Measurements from ENCODE around the gene PRM1. TPM values are rescaled to one million over a fixed set of nuclear protein-coding genes. Genes with fewer than 3 reads are reported as not detected.
A peak's percentile ranks its signal among the peaks of the same experiment; 100 is the strongest.

Gene PRM1
- total RNA-seq, 1 donor, result not detected

DNA sequence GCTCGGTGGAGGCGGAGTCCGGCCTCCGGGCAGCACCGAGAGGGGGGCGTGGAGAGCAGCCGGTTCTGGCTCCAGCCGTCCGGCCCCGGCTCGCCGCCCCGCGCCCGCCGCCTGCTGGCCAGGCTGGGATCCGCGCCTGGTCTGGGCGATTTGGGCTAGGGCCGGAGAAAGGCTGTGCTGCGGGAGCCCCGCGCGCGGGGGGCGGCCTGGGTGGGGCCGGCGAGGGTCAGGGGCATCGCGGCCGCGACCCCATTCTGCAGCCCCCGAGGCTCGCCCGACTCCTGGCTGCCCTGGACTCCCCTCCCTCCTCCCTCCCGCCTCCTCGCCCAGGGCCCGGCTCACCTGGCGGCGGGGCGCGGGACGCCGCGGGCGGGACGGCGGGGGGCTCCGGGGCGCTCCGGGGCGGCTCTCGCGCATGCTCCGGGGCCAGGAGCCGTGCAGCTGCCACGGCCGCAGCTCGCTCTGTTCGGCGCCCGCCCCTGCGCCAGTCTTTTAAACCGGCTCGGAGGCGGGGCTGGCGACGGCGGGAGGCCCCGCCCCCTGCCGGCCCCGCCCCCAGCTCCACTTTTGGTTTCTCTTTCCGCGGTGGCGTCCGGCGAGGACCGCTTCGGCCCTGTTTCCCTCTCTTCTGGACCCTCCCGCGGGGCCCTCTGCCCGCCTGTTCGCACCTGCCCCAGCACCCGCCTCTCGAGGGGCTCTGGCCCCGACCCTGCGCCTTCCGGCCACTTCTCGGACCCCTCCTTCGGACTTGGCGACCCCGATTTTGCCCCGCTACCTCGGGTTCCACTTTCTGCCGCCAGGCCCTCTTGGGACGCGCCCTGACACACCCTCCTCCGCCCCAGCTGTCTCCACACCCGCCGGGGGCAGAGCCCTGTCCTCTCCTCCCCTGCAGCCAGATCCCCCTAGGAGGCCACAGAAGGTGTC lies 25.1 kb downstream of the PRM1 start, which contains the start of gene SOCS1:
Gene SOCS1 (minus strand): TSS at position 468 of the 924 bp plus-strand sequence. CDS start 726 bp downstream, outside the sequence.
- peak; percentile 82 for DNase-seq (ENCODE audit: low read depth)
- peak within 1 kb of the TSS; percentile 79 for H3K4me3 ChIP-seq (ENCODE audit: low read depth, low read length)
- TF ChIP-seq, protein P1, sequence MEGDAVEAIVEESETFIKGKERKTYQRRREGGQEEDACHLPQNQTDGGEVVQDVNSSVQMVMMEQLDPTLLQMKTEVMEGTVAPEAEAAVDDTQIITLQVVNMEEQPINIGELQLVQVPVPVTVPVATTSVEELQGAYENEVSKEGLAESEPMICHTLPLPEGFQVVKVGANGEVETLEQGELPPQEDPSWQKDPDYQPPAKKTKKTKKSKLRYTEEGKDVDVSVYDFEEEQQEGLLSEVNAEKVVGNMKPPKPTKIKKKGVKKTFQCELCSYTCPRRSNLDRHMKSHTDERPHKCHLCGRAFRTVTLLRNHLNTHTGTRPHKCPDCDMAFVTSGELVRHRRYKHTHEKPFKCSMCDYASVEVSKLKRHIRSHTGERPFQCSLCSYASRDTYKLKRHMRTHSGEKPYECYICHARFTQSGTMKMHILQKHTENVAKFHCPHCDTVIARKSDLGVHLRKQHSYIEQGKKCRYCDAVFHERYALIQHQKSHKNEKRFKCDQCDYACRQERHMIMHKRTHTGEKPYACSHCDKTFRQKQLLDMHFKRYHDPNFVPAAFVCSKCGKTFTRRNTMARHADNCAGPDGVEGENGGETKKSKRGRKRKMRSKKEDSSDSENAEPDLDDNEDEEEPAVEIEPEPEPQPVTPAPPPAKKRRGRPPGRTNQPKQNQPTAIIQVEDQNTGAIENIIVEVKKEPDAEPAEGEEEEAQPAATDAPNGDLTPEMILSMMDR (IDR thresholded peaks at IDR 0.05; ENCODE audit: insufficient read depth, low read length), result peak; percentile 66

DNA sequence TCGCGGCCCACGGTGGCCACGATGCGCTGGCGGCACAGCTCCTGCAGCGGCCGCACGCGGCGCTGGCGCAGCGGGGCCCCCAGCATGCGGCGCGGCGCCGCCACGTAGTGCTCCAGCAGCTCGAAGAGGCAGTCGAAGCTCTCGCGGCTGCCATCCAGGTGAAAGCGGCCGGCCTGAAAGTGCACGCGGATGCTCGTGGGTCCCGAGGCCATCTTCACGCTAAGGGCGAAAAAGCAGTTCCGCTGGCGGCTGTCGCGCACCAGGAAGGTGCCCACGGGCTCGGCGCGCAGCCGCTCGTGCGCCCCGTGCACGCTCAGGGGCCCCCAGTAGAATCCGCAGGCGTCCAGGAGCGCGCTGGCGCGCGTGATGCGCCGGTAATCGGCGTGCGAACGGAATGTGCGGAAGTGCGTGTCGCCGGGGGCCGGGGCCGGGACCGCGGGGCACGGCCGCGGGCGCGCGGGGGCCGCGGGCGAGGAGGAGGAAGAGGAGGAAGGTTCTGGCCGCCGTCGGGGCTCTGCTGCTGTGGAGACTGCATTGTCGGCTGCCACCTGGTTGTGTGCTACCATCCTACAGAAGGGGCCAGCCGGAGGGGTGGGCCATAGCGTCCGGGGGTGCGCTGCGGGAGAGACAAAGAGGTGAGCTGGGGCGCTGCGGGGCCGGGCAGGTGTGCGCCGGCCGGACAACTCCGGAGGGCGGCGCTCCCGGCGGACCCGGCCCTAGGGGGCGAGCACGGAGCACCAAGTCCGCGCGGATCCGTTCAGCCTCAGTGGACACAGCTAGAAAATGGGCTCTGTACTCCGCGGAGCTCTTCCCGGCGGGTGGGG lies 26.0 kb downstream of the PRM1 start:
- TF ChIP-seq, protein P1 (IDR thresholded peaks at IDR 0.05; ENCODE audit: insufficient read depth, low read length), result no peak
- H3K4me3 ChIP-seq (ENCODE audit: low read depth, low read length), result peak overlapping the region; percentile 75
- DNase-seq (ENCODE audit: low read depth), result peak; percentile 40

DNA sequence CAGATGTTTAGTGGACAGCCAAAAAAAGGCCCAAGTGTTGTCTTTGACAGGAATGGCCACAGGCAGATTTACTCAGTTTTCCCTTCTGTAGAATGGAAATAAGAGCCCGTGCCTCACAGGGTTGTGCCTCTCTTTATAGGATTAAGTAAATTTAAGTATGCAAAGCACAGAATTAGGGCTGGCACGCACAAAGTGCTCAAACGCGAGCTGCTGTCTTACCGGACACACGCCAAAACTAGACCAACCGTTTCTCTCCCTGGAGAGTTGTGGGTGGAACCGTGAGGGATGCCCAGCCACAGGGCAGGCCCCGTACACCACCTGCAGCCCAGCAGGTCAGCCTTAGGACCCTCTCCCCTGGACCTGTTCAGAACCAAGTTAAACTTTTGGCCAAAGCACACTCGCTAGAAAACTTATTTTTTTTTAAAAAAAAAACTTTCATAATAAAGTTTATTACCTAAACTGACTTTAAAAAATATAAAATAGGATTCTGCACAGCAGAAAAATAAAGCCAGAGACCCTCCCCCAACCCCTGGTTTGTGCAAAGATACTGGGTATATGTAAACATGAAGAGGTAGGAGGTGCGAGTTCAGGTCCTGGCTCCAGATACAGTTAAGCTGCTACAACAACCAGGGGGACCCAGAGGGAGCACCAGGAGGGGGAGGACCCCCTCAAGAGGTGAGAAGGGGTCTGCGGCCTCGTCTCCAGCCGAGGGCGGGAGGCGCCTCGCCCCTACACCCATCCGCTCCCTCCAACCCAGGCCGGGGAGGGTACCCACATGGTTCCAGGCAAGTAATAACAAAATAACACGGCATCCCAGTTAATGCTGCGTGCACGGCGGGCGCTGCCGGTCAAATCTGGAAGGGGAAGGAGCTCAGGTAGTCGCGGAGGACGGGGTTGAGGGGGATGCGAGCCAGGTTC lies 26.9 kb downstream of the PRM1 start:
- TF ChIP-seq, protein P1 (IDR thresholded peaks at IDR 0.05; ENCODE audit: insufficient read depth, low read length), result no peak
- no peak for DNase-seq (ENCODE audit: low read depth)
- H3K4me3 ChIP-seq (ENCODE audit: low read depth, low read length), result peak overlapping the region; percentile 75

GRCh38 chr16:11253009-11253994 lies 27.8 kb downstream of the PRM1 start:
- TF ChIP-seq, protein P1 (IDR thresholded peaks at IDR 0.05; ENCODE audit: insufficient read depth, low read length), result no peak
- H3K4me3 ChIP-seq (ENCODE audit: low read depth, low read length), result peak overlapping the region; percentile 75
- DNase-seq (ENCODE audit: low read depth), result peak; percentile 27

- TF ChIP-seq, protein P1 (IDR thresholded peaks at IDR 0.05; ENCODE audit: insufficient read depth, low read length), result no peak
Observed at GRCh38 chr16:11252482-11252931, 28.6 kb downstream of the PRM1 start.

More at GRCh38 chr16:11252482-11252931, 28.6 kb downstream of the PRM1 start:
- DNase-seq (ENCODE audit: low read depth), result no peak
- H3K4me3 ChIP-seq (ENCODE audit: low read depth, low read length), result no peak overlapping the region

Measured in fibroblast of the aortic adventitia (primary cell).